NB4 (cell line): Measurements from ENCODE around the gene DGLUCY.
A peak's percentile ranks its signal among the peaks of the same experiment; 100 is the strongest.

Experiments
- DNase-seq: peaks from one replicate; pipeline ENCODE4 v3.0.0; 2010; ENCODE audit warnings: low read depth
- H3K4me3 ChIP-seq: one replicate; pipeline ENCODE4 v1.5.1; 2011; ENCODE audit warnings: mild to moderate bottlenecking, low read depth, low read length, moderate library complexity
- MYC ChIP-seq: IDR thresholded peaks from 2 replicates; pipeline ENCODE4 v1.6.1; 2011; ENCODE audit warnings: low read depth, low read length
- POLR2A ChIP-seq: IDR thresholded peaks from 2 replicates; pipeline ENCODE4 v1.6.1; 2011; ENCODE audit warnings: mild to moderate bottlenecking; ENCODE audit not compliant: insufficient read length; ENCODE audit errors: extremely low read depth
- TF ChIP-seq, protein P1 (sequence below): IDR thresholded peaks from 2 replicates; pipeline ENCODE4 v1.6.1; 2011; ENCODE audit warnings: low read depth, low read length
- TF ChIP-seq, protein P2 (sequence below): IDR thresholded peaks from one replicate; pipeline ENCODE4 v1.5.1; 2012; ENCODE audit warnings: low read depth, low read length

Gene DGLUCY

DNA sequence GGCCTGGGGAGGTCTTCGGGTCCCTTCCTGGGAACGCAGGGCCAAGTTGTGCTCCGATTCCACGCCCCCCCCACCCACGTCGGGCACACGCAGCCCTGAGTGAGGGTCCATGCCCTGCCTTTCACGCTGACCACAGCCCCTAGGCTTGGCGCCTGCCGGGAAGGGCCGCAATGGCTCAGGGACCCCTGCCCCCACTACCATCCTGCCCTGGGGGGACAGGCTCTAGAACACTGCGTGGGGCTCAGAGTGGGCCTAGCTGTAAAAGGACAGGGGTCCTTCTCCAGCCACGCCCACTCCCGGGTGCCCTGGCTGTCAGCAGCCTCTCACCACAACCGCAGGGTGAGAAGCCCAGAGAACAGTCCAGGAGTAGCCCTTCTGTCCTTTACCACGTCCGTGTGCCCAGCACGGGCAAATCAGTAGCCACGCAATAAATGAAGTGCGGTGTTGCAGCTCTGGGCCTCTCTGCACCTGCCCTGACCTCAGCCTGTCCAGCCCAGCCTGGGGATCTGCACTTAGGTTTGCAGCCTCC lies 140.0 kb downstream of the DGLUCY start:
- TF ChIP-seq MYC: no peak
- TF ChIP-seq, protein P1, sequence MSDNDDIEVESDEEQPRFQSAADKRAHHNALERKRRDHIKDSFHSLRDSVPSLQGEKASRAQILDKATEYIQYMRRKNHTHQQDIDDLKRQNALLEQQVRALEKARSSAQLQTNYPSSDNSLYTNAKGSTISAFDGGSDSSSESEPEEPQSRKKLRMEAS: no peak
- TF ChIP-seq, protein P2, sequence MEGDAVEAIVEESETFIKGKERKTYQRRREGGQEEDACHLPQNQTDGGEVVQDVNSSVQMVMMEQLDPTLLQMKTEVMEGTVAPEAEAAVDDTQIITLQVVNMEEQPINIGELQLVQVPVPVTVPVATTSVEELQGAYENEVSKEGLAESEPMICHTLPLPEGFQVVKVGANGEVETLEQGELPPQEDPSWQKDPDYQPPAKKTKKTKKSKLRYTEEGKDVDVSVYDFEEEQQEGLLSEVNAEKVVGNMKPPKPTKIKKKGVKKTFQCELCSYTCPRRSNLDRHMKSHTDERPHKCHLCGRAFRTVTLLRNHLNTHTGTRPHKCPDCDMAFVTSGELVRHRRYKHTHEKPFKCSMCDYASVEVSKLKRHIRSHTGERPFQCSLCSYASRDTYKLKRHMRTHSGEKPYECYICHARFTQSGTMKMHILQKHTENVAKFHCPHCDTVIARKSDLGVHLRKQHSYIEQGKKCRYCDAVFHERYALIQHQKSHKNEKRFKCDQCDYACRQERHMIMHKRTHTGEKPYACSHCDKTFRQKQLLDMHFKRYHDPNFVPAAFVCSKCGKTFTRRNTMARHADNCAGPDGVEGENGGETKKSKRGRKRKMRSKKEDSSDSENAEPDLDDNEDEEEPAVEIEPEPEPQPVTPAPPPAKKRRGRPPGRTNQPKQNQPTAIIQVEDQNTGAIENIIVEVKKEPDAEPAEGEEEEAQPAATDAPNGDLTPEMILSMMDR: no peak
- TF ChIP-seq POLR2A: no peak
- H3K4me3 ChIP-seq: peak overlapping the region; percentile 18
- DNase-seq: peak; percentile 49

DNA sequence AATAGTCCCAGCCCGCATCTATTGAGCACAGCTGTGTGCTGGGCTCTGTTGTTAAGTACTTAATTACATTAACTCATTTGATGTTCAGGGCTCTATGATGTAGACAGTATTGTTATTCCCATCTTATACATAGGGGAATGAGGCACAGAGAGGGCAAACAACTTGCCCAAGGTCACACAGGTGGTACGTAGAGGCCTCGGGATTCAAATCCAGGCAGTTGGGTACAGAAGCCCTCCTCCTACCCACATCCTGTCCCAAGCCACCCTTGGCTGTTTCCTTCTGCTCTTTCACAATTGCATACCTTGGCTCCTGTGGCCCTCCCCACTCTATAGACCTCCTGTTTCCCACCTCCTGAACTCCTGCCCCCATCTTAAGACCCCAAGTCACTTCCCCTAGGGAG lies 140.6 kb downstream of the DGLUCY start:
- DNase-seq: peak; percentile 71
- no peak overlapping the region for H3K4me3 ChIP-seq
- TF ChIP-seq, protein P2: no peak
- TF ChIP-seq, protein P1: no peak
- TF ChIP-seq POLR2A (no peak), MYC (no peak)

DNA sequence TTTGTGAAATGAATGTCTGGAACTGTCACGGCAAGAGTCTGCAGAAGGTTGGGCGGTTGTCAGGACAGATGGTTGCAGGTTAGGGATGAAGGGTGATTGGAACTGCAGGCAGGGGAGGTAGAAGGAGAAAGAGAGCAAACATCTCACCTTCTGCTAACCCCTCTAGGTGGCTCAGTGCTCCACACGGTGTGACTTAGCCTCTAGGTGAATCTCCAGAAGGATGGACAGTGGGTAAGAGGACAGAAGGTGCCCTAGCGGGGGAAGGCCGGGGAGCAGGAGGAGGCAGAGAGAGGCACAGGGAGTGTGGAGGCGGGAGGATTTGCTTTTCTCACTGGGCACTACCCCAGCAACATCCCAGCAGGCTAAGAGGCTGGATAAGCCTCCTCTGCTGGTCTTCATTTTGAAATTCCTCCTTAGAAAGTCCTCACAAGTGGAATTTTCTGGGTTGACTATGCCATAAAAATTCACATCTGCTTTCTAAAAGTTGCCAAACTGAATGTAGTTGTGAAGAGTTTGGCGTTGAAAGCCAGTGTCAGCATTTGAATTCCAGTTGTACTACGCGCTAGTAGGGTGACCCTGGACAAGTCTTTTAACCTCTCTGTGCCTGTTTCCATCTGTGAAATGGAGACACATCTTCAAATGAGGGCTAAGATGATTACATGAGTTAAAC lies 141.3 kb downstream of the DGLUCY start:
- TF ChIP-seq, protein P1: no peak
- TF ChIP-seq POLR2A: no peak
- TF ChIP-seq, protein P2: no peak
- TF ChIP-seq MYC: no peak
- DNase-seq: no peak
- H3K4me3 ChIP-seq: no peak overlapping the region

DNA sequence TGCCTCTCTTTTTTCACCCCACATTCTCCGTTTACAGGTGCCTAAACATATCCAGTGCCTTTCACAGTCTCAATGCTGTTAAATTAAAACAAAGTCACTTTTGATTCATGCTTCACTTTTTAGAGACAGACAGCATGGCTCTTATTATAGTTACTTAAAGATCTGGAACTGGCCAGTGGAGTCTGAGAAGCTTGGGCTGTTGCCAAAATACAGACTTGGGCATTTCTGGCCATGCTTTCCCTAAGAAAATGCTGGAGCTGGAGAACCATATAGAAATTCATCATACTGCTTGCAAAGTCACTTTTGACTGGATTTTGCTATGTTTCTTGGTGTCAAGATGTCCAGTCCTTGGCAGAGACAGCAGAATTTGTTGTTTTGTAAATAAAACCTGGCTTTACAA lies 142.8 kb downstream of the DGLUCY start:
- DNase-seq: no peak
- TF ChIP-seq MYC: no peak
- TF ChIP-seq, protein P2: no peak
- TF ChIP-seq, protein P1: no peak
- TF ChIP-seq POLR2A: no peak
- no peak overlapping the region for H3K4me3 ChIP-seq

DNA sequence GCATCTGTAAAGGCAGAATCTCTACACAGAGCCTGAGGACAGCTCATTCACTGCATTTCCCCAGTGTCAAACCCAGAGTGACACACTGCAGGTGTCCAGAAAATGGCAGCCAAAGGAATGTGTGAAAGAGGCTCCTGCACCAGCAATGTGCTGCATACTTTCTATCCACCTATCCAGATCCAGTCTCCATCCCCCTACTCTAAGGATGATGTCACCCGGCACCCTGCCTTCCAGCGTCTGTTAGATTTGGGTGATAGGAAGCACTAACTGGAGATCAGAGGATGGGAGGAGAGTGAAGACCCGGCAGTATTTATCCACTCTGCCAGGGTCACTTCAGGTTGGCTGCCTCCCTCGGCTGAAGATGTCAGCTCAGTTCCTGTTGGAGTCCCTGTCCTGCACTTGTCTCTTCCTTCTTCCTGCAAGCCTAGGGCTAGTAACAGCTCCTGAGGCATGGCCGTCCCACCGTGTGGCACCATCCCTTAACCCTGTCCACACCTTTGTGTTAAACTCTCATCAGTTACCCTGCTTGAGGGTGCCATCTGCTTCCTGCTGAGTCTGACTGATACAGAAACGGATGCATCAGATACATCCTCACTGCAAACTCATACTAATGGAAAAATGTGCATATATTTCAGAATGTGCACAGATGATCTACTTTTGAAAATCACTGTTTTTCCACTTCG lies 143.6 kb downstream of the DGLUCY start:
- DNase-seq: no peak
- H3K4me3 ChIP-seq: no peak overlapping the region
- TF ChIP-seq, protein P1: no peak
- TF ChIP-seq POLR2A (no peak), MYC (no peak)
- TF ChIP-seq, protein P2: no peak
